ENCODE data around the gene BTBD10.

DNA sequence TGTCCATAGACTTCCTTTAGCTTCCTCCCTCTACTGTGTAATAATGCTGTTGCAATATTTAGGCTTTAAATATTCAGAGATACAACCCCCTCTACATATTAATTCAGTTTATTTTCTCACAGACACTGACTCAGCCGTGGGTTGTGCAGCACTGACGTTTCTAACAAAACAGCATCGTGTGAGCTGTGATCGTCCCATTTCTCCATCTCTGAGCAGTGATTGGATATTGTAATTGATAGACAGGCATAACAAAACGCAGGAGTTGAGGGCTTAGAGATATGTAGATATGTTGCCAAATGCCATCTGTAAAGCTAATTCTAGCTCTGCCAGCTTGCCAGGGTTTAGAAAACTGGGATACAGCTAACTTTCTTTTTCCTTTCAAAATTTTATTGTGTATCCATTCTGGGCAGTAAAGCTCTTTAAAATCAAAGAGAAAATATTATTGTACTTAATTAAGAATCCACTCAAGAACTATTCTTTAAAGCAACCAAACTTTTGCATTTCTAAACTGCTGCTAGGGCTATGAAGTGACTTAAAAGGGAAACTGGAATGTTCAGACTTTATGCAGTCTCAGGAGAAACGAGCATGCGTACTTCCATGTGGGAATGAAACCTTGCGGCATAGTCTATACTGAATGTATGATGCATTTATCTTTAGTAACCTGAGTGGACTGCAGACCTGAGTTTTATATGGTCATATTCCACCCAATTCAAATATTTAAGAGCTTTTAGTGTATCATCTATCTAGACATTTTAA lies 22.7 kb downstream of the BTBD10 start:
- no peak for TF ChIP-seq PPARA (CRISPR knock-in tag; IDR thresholded peaks at IDR 0.05; ENCODE audit: borderline replicate concordance)
- no peak for TF ChIP-seq CSDC2 (CRISPR knock-in tag; IDR thresholded peaks at IDR 0.05)
- no peak for TF ChIP-seq ZNF565 (CRISPR knock-in tag; conservative IDR thresholded peaks at IDR 0.05; ENCODE audit: low read depth)
- no peak for TF ChIP-seq TOX (CRISPR knock-in tag; IDR thresholded peaks at IDR 0.05; ENCODE audit: borderline replicate concordance)
- TF ChIP-seq ZNF8 (CRISPR knock-in tag; IDR thresholded peaks at IDR 0.05) = no peak
- no peak for TF ChIP-seq RARB (CRISPR knock-in tag; IDR thresholded peaks at IDR 0.05)
- TF ChIP-seq TSHZ2 (CRISPR knock-in tag; IDR thresholded peaks at IDR 0.05) = no peak
- no peak for TF ChIP-seq ZFP30 (CRISPR knock-in tag; IDR thresholded peaks at IDR 0.05)
- no peak for TF ChIP-seq ZC3H10 (CRISPR knock-in tag; IDR thresholded peaks at IDR 0.05)
- TF ChIP-seq ARNTL (CRISPR knock-in tag; IDR thresholded peaks at IDR 0.05; ENCODE audit: borderline replicate concordance, low read depth) = no peak
- TF ChIP-seq, protein P1, sequence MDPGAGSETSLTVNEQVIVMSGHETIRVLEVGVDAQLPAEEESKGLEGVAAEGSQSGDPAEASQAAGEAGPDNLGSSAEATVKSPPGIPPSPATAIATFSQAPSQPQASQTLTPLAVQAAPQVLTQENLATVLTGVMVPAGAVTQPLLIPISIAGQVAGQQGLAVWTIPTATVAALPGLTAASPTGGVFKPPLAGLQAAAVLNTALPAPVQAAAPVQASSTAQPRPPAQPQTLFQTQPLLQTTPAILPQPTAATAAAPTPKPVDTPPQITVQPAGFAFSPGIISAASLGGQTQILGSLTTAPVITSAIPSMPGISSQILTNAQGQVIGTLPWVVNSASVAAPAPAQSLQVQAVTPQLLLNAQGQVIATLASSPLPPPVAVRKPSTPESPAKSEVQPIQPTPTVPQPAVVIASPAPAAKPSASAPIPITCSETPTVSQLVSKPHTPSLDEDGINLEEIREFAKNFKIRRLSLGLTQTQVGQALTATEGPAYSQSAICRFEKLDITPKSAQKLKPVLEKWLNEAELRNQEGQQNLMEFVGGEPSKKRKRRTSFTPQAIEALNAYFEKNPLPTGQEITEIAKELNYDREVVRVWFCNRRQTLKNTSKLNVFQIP (CRISPR knock-in tag; IDR thresholded peaks at IDR 0.05; ENCODE audit: borderline replicate concordance, low read depth) = no peak
- no peak for TF ChIP-seq ESRRG (CRISPR knock-in tag; IDR thresholded peaks at IDR 0.05)
- TF ChIP-seq, protein P2, sequence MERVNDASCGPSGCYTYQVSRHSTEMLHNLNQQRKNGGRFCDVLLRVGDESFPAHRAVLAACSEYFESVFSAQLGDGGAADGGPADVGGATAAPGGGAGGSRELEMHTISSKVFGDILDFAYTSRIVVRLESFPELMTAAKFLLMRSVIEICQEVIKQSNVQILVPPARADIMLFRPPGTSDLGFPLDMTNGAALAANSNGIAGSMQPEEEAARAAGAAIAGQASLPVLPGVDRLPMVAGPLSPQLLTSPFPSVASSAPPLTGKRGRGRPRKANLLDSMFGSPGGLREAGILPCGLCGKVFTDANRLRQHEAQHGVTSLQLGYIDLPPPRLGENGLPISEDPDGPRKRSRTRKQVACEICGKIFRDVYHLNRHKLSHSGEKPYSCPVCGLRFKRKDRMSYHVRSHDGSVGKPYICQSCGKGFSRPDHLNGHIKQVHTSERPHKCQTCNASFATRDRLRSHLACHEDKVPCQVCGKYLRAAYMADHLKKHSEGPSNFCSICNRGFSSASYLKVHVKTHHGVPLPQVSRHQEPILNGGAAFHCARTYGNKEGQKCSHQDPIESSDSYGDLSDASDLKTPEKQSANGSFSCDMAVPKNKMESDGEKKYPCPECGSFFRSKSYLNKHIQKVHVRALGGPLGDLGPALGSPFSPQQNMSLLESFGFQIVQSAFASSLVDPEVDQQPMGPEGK (CRISPR knock-in tag; IDR thresholded peaks at IDR 0.05; ENCODE audit: borderline replicate concordance) = no peak
- TF ChIP-seq, protein P3, sequence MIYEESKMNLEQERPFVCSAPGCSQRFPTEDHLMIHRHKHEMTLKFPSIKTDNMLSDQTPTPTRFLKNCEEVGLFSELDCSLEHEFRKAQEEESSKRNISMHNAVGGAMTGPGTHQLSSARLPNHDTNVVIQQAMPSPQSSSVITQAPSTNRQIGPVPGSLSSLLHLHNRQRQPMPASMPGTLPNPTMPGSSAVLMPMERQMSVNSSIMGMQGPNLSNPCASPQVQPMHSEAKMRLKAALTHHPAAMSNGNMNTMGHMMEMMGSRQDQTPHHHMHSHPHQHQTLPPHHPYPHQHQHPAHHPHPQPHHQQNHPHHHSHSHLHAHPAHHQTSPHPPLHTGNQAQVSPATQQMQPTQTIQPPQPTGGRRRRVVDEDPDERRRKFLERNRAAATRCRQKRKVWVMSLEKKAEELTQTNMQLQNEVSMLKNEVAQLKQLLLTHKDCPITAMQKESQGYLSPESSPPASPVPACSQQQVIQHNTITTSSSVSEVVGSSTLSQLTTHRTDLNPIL (CRISPR knock-in tag; IDR thresholded peaks at IDR 0.05; ENCODE audit: low read depth) = no peak

Measured in SK-N-SH treated with all-trans-retinoic acid at 6 μM for 48 hours (cell line).